Endothelial cell (in vitro differentiated cells): ENCODE results near the gene LEMD3. TPM values are rescaled to one million over a fixed set of nuclear protein-coding genes. Genes with fewer than 3 reads are reported as not detected.

Experiments
- DNase-seq: peaks from one replicate; pipeline ENCODE4 v3.0.0; 2021; ENCODE audit warnings: low spot score
- H3K27ac Mint-ChIP-seq: one replicate; pipeline ENCODE4 v1.8.0; 2021; ENCODE audit warnings: mixed read lengths, inconsistent platforms; ENCODE audit not compliant: unreplicated experiment
- H3K27me3 Mint-ChIP-seq: one replicate; pipeline ENCODE4 v1.8.0; 2021; ENCODE audit warnings: mild to moderate bottlenecking, moderate library complexity, mixed read lengths, inconsistent platforms; ENCODE audit not compliant: unreplicated experiment
- H3K36me3 Mint-ChIP-seq: one replicate; pipeline ENCODE4 v1.8.0; 2021; ENCODE audit warnings: mild to moderate bottlenecking, low read depth, mixed read lengths, inconsistent platforms; ENCODE audit not compliant: unreplicated experiment
- H3K4me1 Mint-ChIP-seq: one replicate; pipeline ENCODE4 v1.8.0; 2021; ENCODE audit warnings: mild to moderate bottlenecking, mixed read lengths, inconsistent platforms; ENCODE audit not compliant: unreplicated experiment
- H3K4me3 Mint-ChIP-seq: one replicate; pipeline ENCODE4 v1.8.0; 2021; ENCODE audit warnings: mild to moderate bottlenecking, mixed read lengths, inconsistent platforms; ENCODE audit not compliant: unreplicated experiment
- H3K9me3 Mint-ChIP-seq: one replicate; pipeline ENCODE4 v1.8.0; 2021; ENCODE audit warnings: mixed read lengths, inconsistent platforms; ENCODE audit not compliant: unreplicated experiment
- CTCF ChIP-seq: fragments of 200-600 bp; sonication (generic); IDR thresholded peaks from one replicate; pipeline ENCODE4 v1.5.0; 2021; ENCODE audit warnings: antibody characterized with exemption; ENCODE audit not compliant: unreplicated experiment
- total RNA-seq: library from RNA; stranded (reverse); fragmentation: NEBNext Ultra II Directional; extraction: Animal tissue kit (Norgen Biotek cat#: 25700); gene quantifications from one replicate; pipeline ENCODE4 v1.2.1, GENCODE V29; 2021; ENCODE audit not compliant: unreplicated experiment

Gene LEMD3
- total RNA-seq, 1 donor from 2014 or later, result 22.1 TPM

- no peak overlapping the region for H3K4me3 Mint-ChIP-seq
- H3K9me3 Mint-ChIP-seq, result no peaks in the 10 kb centered on the region
- peaks cover 8% of the 10 kb centered on the region for H3K4me1 Mint-ChIP-seq
- H3K27me3 Mint-ChIP-seq, result no peaks in the 10 kb centered on the region
- no peak for DNase-seq
- H3K36me3 Mint-ChIP-seq, result no peaks in the 10 kb centered on the region
- TF ChIP-seq CTCF, result no peak
- no peak overlapping the region for H3K27ac Mint-ChIP-seq
These were observed 97.0 kb downstream of the LEMD3 start for GRCh38 chr12:65266408-65266807.

- peak overlapping the region; percentile 15 for H3K27ac Mint-ChIP-seq
- peaks cover 8% of the 10 kb centered on the region for H3K4me1 Mint-ChIP-seq
- H3K36me3 Mint-ChIP-seq, result no peaks in the 10 kb centered on the region
- no peaks in the 10 kb centered on the region for H3K9me3 Mint-ChIP-seq
- no peak for TF ChIP-seq CTCF
- H3K4me3 Mint-ChIP-seq, result no peak overlapping the region
- H3K27me3 Mint-ChIP-seq, result no peaks in the 10 kb centered on the region
- DNase-seq, result no peak
These were observed 100.2 kb downstream of the LEMD3 start for GRCh38 chr12:65269603-65270002.

GRCh38 chr12:65274602-65275272 lies 105.4 kb downstream of the LEMD3 start:
- TF ChIP-seq CTCF, result no peak
- Mint-ChIP-seq H3K27me3 (peaks cover 2% of the 10 kb centered on the region), H3K9me3 (no peaks in the 10 kb centered on the region), H3K27ac (no peak overlapping the region), H3K36me3 (no peaks in the 10 kb centered on the region), H3K4me3 (no peak overlapping the region), H3K4me1 (peaks cover 6% of the 10 kb centered on the region)
- no peak for DNase-seq

GRCh38 chr12:65275627-65276026 lies 106.2 kb downstream of the LEMD3 start:
- Mint-ChIP-seq H3K4me1 (peaks cover 5% of the 10 kb centered on the region), H3K9me3 (no peaks in the 10 kb centered on the region), H3K27ac (no peak overlapping the region), H3K27me3 (peaks cover 2% of the 10 kb centered on the region), H3K4me3 (no peak overlapping the region), H3K36me3 (no peaks in the 10 kb centered on the region)
- TF ChIP-seq CTCF, result no peak
- DNase-seq, result no peak

- H3K4me3 Mint-ChIP-seq, result no peak overlapping the region
- H3K27me3 Mint-ChIP-seq, result peaks cover 2% of the 10 kb centered on the region
- H3K36me3 Mint-ChIP-seq, result no peaks in the 10 kb centered on the region
These were observed 107.6 kb downstream of the LEMD3 start for GRCh38 chr12:65276916-65277530.

More at GRCh38 chr12:65276916-65277530, 107.6 kb downstream of the LEMD3 start:
- Mint-ChIP-seq H3K9me3 (no peaks in the 10 kb centered on the region), H3K4me1 (peaks cover 5% of the 10 kb centered on the region), H3K27ac (no peak overlapping the region)
- no peak for TF ChIP-seq CTCF
- DNase-seq, result no peak
